Ovary (tissue), 9 donors: Measurements from ENCODE around the gene TMEM121. TPM values are rescaled to one million over a fixed set of nuclear protein-coding genes. Genes with fewer than 3 reads are reported as not detected.

Source experiments
- DNase-seq, 5 donors: peaks; one replicate each; pipeline ENCODE4 v3.0.0-alpha.2; 2019 to 2020
- H3K27ac ChIP-seq, 2 donors: fragments of 200-600 bp; one replicate each; pipeline versions ENCODE4 v1.5.1 to v1.8.0; 2019 to 2022
- H3K27me3 ChIP-seq: fragments of 200-600 bp; one replicate; pipeline ENCODE4 v1.8.0; 2022
- H3K36me3 ChIP-seq: fragments of 200-600 bp; sonication (generic); one replicate; pipeline ENCODE4 v1.5.1; 2019
- H3K4me1 ChIP-seq: one replicate; pipeline ENCODE4 v1.8.1; 2013; ENCODE audit warnings: mild to moderate bottlenecking, moderate library complexity; ENCODE audit not compliant: insufficient read depth
- H3K4me3 ChIP-seq: fragments of 200-600 bp; sonication (generic); one replicate; pipeline ENCODE4 v1.5.1; 2017
- H3K9me3 ChIP-seq, 2 donors: fragments of 200-600 bp in 1 of 2; sonication (generic) in 1 of 2; one replicate each; pipeline versions ENCODE4 v1.5.1 to v1.8.1; 2013 to 2019; ENCODE audit warnings: mild to moderate bottlenecking in 1 of 2, moderate library complexity in 1 of 2
- CTCF ChIP-seq, 3 donors: fragments of 450-650 bp in 2 of 3; fragments of 200-600 bp in 1 of 3; IDR thresholded peaks; one replicate each; pipeline versions ENCODE4 v1.5.1 to v1.8.0; 2016 to 2022; ENCODE audit warnings: antibody characterized with exemption in 3 of 3, mild to moderate bottlenecking in 1 of 3
- EP300 ChIP-seq: sonication (generic); formaldehyde crosslinking; IDR thresholded peaks from one replicate; pipeline ENCODE4 v1.6.1; 2017; ENCODE audit warnings: antibody characterized with exemption
- POLR2A ChIP-seq: fragments of 450-650 bp; IDR thresholded peaks from one replicate; pipeline ENCODE4 v1.6.1; 2017; ENCODE audit warnings: antibody characterized with exemption, mild to moderate bottlenecking, moderate library complexity
- WGBS, 3 donors: extraction: QIAGEN DNeasy Blood & Tissue Kit in 1 of 3; methylation state at CpG; one replicate each; pipeline versions ENCODE4 v1.1.5 to v1.1.7; 2013 to 2017; 5-methylcytosine and 5-hydroxymethylcytosine counted together
- intact Hi-C, 4 donors: fragments of 100-400 bp; cut with DNase I; formaldehyde crosslinking; loops; one replicate each; pipeline versions ENCODE4 v1.11.0 to v1.15.1; 2022 to 2023
- polyA plus RNA-seq, 2 donors: library from polyadenylated mRNA; stranded (reverse); fragments of 200-250 nt in 1 of 2; fragments of 350-450 nt in 1 of 2; fragmentation: Illumina TruSeq in 1 of 2; extraction: RNeasy Lipid Tissue Mini Kit (QIAGEN cat#74804) in 1 of 2; gene quantifications; one replicate each; pipeline ENCODE4 v1.2.3, GENCODE V29; 2013 to 2014
- total RNA-seq, 7 donors: library from RNA; depleted of rRNA in 2 of 7; stranded (reverse); fragments of >200 nt in 2 of 7; fragmentation: NEBNext Ultra II Directional in 3 of 7; extraction: Animal tissue kit (Norgen Biotek cat#: 25700) in 3 of 7; gene quantifications; one replicate each; pipeline versions ENCODE4 v1.1.0 to v1.2.4, GENCODE V29; 2016 to 2023
- donor health status: DM: no; HTN: no; CAD: no; lungs with moderate emphysema.
- donor health status: DM: no; HTN: no; CAD: no.
- donor health status: Bipolar disorder and iron deficiency.
- donor health status: DM: yes; HTN: yes; CAD: no.
- donor health status: DM: no; HTN: no; CAD: no.
- donor health status: DM: yes; HTN: yes; CAD: no.

Gene TMEM121
- total and polyA plus RNA-seq, 9 donors, result 3.3 to 9.0 (median 4.1) TPM; not detected in 1

GRCh38 chr14:105536691-105537579 is 10.6 kb downstream of the TMEM121 start:
- 66 to 77% (median 68%) methylated on average over 34 of the region's 34 CpGs for WGBS, 3 donors
- no peaks in the 10 kb centered on the region for H3K9me3 ChIP-seq
- no peaks in the 10 kb centered on the region for H3K4me1 ChIP-seq
- H3K36me3 ChIP-seq, result no peaks in the 10 kb centered on the region
- no peak overlapping the region for H3K4me3 ChIP-seq
- H3K27ac ChIP-seq, result no peak overlapping the region
- TF ChIP-seq EP300, result no peak
- no peak for TF ChIP-seq POLR2A
- TF ChIP-seq CTCF (IDR thresholded peaks at IDR 0.05), result no peak
- intact Hi-C loops, result no loop called here
- no peak for DNase-seq
- H3K27me3 ChIP-seq, result no peaks in the 10 kb centered on the region

DNA sequence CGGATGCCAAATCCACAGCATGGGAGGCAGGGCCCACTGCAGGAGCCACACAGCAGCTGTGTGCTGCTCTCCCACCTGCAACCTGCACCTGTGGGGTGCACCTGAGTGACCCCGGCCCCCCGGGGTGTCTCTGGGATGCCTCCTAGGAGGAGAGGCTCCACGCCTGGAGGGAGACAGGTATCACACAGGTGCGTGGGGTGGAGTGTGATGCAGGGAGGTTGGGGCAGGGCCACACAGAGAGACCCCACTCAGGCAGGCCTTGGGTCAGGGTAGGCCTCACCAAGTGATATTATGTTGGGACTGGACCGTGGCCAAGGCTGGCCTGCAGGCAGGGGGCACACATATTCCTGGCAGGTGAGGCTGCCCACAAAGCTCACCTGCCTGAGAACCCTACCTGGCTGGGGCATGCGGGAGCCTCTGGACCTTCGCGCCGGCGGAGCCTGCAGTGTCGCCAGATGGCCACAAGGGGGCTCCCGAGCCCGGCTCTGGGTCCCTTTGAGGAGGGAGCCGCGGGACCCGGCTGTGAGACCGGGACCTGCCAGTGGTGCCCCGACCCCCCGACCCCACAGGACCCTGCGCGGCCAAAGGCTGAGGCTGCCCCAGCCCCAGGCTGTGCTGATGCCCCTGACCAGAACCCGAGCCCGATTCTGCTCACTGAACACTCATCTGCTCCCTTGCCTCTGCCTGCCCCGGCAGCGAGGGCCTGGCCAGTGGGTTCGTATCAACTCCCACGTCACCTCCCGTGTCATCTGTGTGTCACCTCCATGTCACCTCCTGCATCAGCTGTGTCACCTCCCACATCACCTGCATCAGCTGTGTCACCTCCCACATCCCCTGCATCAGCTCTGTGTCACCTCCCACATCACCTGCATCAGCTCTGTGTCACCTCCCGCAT is 11.4 kb downstream of the TMEM121 start:
- peak in 4 of 5 donors; percentile 45 to 69 (median 56) for DNase-seq
- Histone ChIP-seq H3K4me1 (no peaks in the 10 kb centered on the region), H3K27me3 (no peaks in the 10 kb centered on the region), H3K4me3 (no peak overlapping the region), H3K36me3 (no peaks in the 10 kb centered on the region), H3K27ac (no peak overlapping the region), H3K9me3 (no peaks in the 10 kb centered on the region)
- WGBS, 3 donors, result 17 to 21% (median 20%) methylated on average over 29 to 30 of the region's 30 CpGs
- intact Hi-C loops, result no loop called here
- no peak for TF ChIP-seq EP300
- TF ChIP-seq POLR2A, result no peak
- peak; percentile 45 to 90 (median 60) for TF ChIP-seq CTCF (IDR thresholded peaks at IDR 0.05)

GRCh38 chr14:105538481-105539049 is 12.2 kb downstream of the TMEM121 start:
- TF ChIP-seq CTCF (IDR thresholded peaks at IDR 0.05) (no peak), POLR2A (no peak), EP300 (no peak)
- DNase-seq, result no peak
- Histone ChIP-seq H3K4me3 (no peak overlapping the region), H3K36me3 (no peaks in the 10 kb centered on the region), H3K4me1 (no peaks in the 10 kb centered on the region), H3K27me3 (no peaks in the 10 kb centered on the region), H3K27ac (no peak overlapping the region), H3K9me3 (peaks cover 0 to 3% of the 10 kb centered on the region in 2 donors)
- intact Hi-C loops, result no loop called here
- WGBS, 3 donors, result 78 to 84% (median 79%) methylated on average over 23 of the region's 23 CpGs

- no peak overlapping the region for H3K4me3 ChIP-seq
- no peak overlapping the region for H3K27ac ChIP-seq
- no peak for TF ChIP-seq POLR2A
- TF ChIP-seq EP300, result no peak
- TF ChIP-seq CTCF (IDR thresholded peaks at IDR 0.05), result no peak
- DNase-seq, result no peak
- H3K36me3 ChIP-seq, result no peaks in the 10 kb centered on the region
- H3K9me3 ChIP-seq, result peaks cover 0 to 4% of the 10 kb centered on the region in 2 donors
- intact Hi-C loops, result no loop called here
- no peaks in the 10 kb centered on the region for H3K27me3 ChIP-seq
- H3K4me1 ChIP-seq, result no peaks in the 10 kb centered on the region
- 76 to 82% (median 77%) methylated on average over 9 of the region's 9 CpGs for WGBS, 3 donors
These were observed 14.4 kb downstream of the TMEM121 start for GRCh38 chr14:105540811-105541210.
